DMS79 treated with DMSO at 0.1 percent for 48 hours (cell line): ENCODE measurements around the gene RPS21.

Experiments
- DNase-seq: peaks from one replicate; lab custom pipeline; 2025; lab: John Stamatoyannopoulos, UW

RPS21 gene

GRCh38 chr20:62426699-62427131, 39.8 kb downstream of the RPS21 start:
- DNase-seq, result peak; percentile 68

GRCh38 chr20:62427172-62428001, 40.5 kb downstream of the RPS21 start, which contains the start of gene RBBP8NL:
TSS of gene RBBP8NL (minus strand) at chr20:62427539. CDS start at chr20:62419647, 7,892 bp downstream.
- DNase-seq, result peak; percentile 92

GRCh38 chr20:62428002-62428372, 41.1 kb downstream of the RPS21 start:
- no peak for DNase-seq

DNA sequence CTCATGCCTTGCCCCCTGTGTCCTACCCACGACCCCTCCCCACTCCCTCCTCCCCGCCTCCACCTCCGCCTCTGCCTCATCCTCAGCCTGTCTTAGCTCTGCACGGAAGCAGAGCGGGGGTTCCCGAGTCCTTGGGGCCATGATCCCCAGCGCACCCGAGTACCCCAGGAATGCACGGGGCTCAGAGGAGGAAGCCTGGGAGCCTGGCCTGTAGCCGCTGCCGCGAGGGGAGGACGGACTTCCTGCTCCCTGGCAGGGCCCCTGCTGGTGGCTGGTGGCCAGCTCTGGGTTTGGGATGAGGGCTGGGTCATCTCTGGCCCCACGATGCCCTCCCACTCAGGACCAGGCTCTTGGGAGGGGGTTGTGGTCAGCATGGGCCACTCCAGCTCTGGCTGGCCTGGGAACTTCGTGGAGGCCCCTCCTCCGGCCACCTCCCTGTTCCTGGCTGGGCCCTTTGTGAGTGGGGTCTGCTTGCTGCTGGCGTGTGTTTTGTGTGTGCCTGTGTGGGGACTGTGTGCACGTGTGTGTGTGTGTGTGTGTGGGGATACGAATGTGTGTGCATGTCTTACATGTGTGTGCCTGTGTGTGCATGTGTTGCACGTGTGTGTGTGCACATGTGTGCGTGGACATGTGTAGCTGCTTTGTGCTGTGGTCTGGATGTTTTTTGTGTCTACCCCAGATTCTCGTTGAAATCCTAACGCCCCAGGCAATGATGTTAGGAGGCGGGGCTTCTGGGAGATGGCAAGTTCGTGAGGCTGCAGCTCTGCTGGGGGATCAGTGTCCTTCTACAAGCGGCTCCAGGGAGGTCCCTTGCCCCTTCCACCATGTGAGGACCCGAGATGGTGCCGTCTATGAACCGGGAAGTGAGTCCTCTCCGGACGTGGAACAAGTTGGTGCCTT, 41.7 kb downstream of the RPS21 start:
- DNase-seq, result peak; percentile 8

GRCh38 chr20:62429455-62430310, 42.8 kb downstream of the RPS21 start:
- no peak for DNase-seq

- no peak for DNase-seq
Measured at GRCh38 chr20:62430311-62430853, 43.5 kb downstream of the RPS21 start.

DNA sequence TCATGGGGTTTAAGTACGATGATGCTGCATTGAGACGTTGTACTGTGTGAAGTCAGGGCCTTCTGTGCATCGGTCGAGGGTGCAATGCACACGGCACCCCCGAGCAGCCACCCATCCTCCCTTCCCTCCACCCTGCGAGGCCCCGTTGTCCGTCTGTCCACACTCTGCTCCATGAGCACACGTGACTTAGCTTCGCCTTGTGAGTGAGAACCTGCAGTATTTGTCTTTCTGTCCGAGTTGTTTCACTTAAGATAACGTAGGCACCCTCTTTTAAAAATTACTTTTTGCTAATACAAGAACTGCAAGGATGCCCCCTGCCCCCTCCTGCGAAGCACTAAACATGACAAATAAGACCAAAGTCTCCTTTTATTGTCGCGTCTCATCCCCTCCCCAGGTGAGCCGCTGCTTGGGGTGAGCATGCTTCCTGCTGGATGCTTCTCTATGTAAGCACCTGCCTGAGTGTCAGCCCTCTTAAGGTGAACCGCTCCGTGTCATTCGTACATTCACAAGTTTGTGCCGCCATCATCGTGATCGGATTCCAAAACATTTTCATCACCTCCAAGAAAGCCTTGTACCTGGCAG, 44.1 kb downstream of the RPS21 start:
- DNase-seq, result peak; percentile 9

- no peak for DNase-seq
Measured at GRCh38 chr20:62433658-62434497, 47.0 kb downstream of the RPS21 start.

GRCh38 chr20:62436692-62437091, 49.8 kb downstream of the RPS21 start:
- DNase-seq, result no peak

DNA sequence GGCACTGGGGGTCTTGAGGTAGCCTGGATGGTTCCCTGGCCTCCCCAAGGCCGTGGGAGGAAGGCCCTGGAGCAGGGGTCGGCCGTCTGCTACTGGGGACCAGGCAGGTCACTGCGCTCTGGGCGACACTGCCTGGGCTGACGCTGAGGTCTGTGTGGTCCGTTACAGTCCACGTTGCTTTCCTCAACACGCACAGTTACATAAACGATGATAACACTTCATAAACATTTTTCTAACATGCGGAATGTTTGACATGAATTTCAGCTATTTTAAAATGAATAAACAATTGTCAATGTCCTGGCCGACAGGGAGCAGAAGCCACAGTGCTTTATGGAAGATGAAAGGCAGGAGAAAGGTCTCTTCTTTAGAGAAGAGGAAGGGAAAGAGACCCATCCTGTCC, 50.6 kb downstream of the RPS21 start:
- DNase-seq, result no peak

- peak; percentile 88 for DNase-seq
Measured at GRCh38 chr20:62437927-62438326, 51.0 kb downstream of the RPS21 start.
